ENCODE data around the gene RASSF5. TPM values are rescaled to one million over a fixed set of nuclear protein-coding genes. Genes with fewer than 3 reads are reported as not detected.

RASSF5 gene
- total and polyA plus RNA-seq, 9 of the 15 experiments (the other 6 are each of a cell fraction or from before 2014, with no cell fraction given), result 6.1 to 41.0 (median 25.2) TPM

DNA sequence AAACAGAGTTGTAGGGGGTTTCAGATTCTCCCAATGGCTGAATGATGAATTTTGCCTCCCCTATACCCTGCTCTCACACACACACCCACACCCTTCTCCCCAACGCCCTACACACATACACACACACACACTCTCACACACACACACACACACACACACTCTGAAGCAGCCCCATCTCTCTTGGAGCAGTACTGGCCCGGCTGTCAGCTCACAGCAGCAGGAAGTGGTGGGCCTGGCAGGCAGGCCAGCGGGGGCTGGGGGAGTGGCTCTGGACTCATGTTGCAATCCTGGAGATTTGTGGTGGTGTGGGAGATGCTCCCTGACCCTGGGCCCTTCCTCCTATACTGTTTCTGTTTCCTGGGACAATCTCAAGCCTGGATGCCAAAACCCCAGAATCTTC is 34.9 kb upstream of the RASSF5 start:
- FAIRE-seq, result no peak
- Histone ChIP-seq H3K4me1 (replicated peaks in 1 of 2; ENCODE audit: control insufficient read depth in 2 of 2, insufficient read depth in 2 of 2, low read length in 2 of 2) (peaks cover 13 to 32% of the 10 kb centered on the region in 2 experiments; a peak in 4 of 5 replicates), H3K27me3 (ENCODE audit: control insufficient read depth in 2 of 2, insufficient read depth in 2 of 2, low read length in 2 of 2) (peaks cover 13 to 29% of the 10 kb centered on the region in 2 experiments; a peak in 4 of 5 replicates), H3K9me3 (replicated peaks; ENCODE audit: control insufficient read depth, insufficient read depth, low read depth, low read length) (no peaks in the 10 kb centered on the region), H3K9ac (ENCODE audit: insufficient read depth in 1 of 2, low read depth in 2 of 2, low read length in 2 of 2) (no peak overlapping the region), H2AFZ (ENCODE audit: low read depth, low read length) (no peak overlapping the region), H4K20me1 (replicated peaks; ENCODE audit: control insufficient read depth, insufficient read depth, low read length) (no peaks in the 10 kb centered on the region), H3K9me1 (ENCODE audit: control insufficient read depth, insufficient read depth, low read length) (no peaks in the 10 kb centered on the region), H3K79me2 (ENCODE audit: control insufficient read depth, insufficient read depth, low read length) (no peaks in the 10 kb centered on the region), H3K4me3 (no peak overlapping the region), H3K4me2 (ENCODE audit: insufficient read depth, low read length) (no peak overlapping the region), H3K27ac (ENCODE audit: extremely low read depth, low read depth, low read length) (no peak overlapping the region), H3K36me3 (ENCODE audit: control insufficient read depth, insufficient read depth, low read length) (no peaks in the 10 kb centered on the region)
- ChIA-PET CTCF (ENCODE audit: low intra/inter-chr PET ratio) (no interaction called here), POLR2A (no interaction called here)
- intact Hi-C loops (cut with micrococcal nuclease), result loop anchor here (10.0 kb wide), 1 partner anchor 602 kb away; no protein-coding TSS in a partner anchor
- peak; percentile 32; the same call in 2 of the 3 replicates for ATAC-seq
- 6% methylated on average over 2 of the region's 3 CpGs for WGBS (ENCODE audit: insufficient coverage, low coverage, missing lambda C conversion rate)
- BruUV-seq (replicated peaks), result no TSS peak
- DNase-seq (ENCODE audit: extremely low read depth in 1 of 4, low spot score in 3 of 4), result peak in 1 of 4 experiments; percentile 58
- in situ Hi-C loops (cut with MboI), result no loop called here
- TF ChIP-seq HDAC3 (IDR thresholded peaks at IDR 0.05; ENCODE audit: borderline replicate concordance, partially characterized antibody), result no peak
- no peak for TF ChIP-seq SFPQ (IDR thresholded peaks at IDR 0.05; ENCODE audit: low read depth, low read length)
- no peak for TF ChIP-seq ZNF644 (tag; IDR thresholded peaks at IDR 0.05; ENCODE audit: low read depth)
- TF ChIP-seq NR3C1 (CRISPR knock-in tag; IDR thresholded peaks at IDR 0.05), result no peak
- TF ChIP-seq SOX6 (IDR thresholded peaks at IDR 0.05), result no peak
- TF ChIP-seq CTBP1 (IDR thresholded peaks at IDR 0.05; ENCODE audit: borderline replicate concordance), result 0 out of 2 replicates have a peak, but pooled peaks have one; percentile 34
- no peak for TF ChIP-seq HLTF (IDR thresholded peaks at IDR 0.05)
- no peak for TF ChIP-seq TCF7 (IDR thresholded peaks at IDR 0.05; ENCODE audit: borderline replicate concordance)
- TF ChIP-seq ZNF134 (CRISPR knock-in tag; conservative IDR thresholded peaks at IDR 0.05), result peak; percentile 49; the same call in 1 of the 2 replicates
- TF ChIP-seq NFRKB (IDR thresholded peaks at IDR 0.05; ENCODE audit: low read depth), result no peak
- no peak for TF ChIP-seq RBFOX2 (IDR thresholded peaks at IDR 0.05; ENCODE audit: low read depth, low read length)
- no peak for TF ChIP-seq YY1 (IDR thresholded peaks at IDR 0.05; ENCODE audit: borderline replicate concordance in 1 of 3, control insufficient read depth in 1 of 3, extremely low read depth in 1 of 3, insufficient read depth in 3 of 3, insufficient read length in 1 of 3, insufficient replicate concordance in 2 of 3, low read depth in 1 of 3, low read length in 2 of 3)
- TF ChIP-seq SP1 (CRISPR knock-in tag; IDR thresholded peaks at IDR 0.05), result no peak
- no peak for TF ChIP-seq TRIM25 (IDR thresholded peaks at IDR 0.05; ENCODE audit: borderline replicate concordance)
- no peak for TF ChIP-seq RHOXF2B (CRISPR knock-in tag; conservative IDR thresholded peaks at IDR 0.05)
- no peak for TF ChIP-seq ASH1L (IDR thresholded peaks at IDR 0.05; ENCODE audit: borderline replicate concordance, low read depth, partially characterized antibody)
- TF ChIP-seq SMARCA4 (IDR thresholded peaks at IDR 0.05), result 0 out of 2 replicates have a peak, but pooled peaks have one; percentile 20
- TF ChIP-seq EGR1 (conservative IDR thresholded peaks at IDR 0.05), result peak; percentile 71
- TF ChIP-seq CEBPG (CRISPR knock-in tag; IDR thresholded peaks at IDR 0.05), result peak; percentile 61
- TF ChIP-seq CEBPG (tag; conservative IDR thresholded peaks at IDR 0.05 in 1 of 2, IDR thresholded peaks at IDR 0.05 in 1 of 2), result peak in 1 of 2 experiments; percentile 72; a peak in 2 of 4 replicates
- no peak for TF ChIP-seq MEF2A (IDR thresholded peaks at IDR 0.05; ENCODE audit: control insufficient read depth, low read depth, low read length)

Measured in K562 (cell line).